ENCODE results near the gene KRT23.

GRCh38 chr17:40952661-40953060 is 15.2 kb upstream of the KRT23 start:
- TF ChIP-seq CTCF (conservative IDR thresholded peaks at IDR 0.05; ENCODE audit: low read depth, low read length) (no peak), POLR2A (IDR thresholded peaks at IDR 0.05; ENCODE audit: low read depth, low read length) (no peak), ELK1 (IDR thresholded peaks at IDR 0.05; ENCODE audit: borderline replicate concordance, low read depth, low read length) (no peak), MAFK (IDR thresholded peaks at IDR 0.05; ENCODE audit: low read depth, low read length) (no peak), USF2 (IDR thresholded peaks at IDR 0.05; ENCODE audit: low read depth, low read length) (no peak), MXI1 (IDR thresholded peaks at IDR 0.05; ENCODE audit: borderline replicate concordance, low read depth, low read length) (no peak), CHD1 (IDR thresholded peaks at IDR 0.05; ENCODE audit: low read depth, low read length) (no peak), RCOR1 (IDR thresholded peaks at IDR 0.05; ENCODE audit: insufficient replicate concordance, low read length) (peak; percentile 17), RFX5 (IDR thresholded peaks at IDR 0.05; ENCODE audit: low read depth, low read length) (no peak), SMC3 (IDR thresholded peaks at IDR 0.05; ENCODE audit: low read depth, low read length) (no peak), MAZ (IDR thresholded peaks at IDR 0.05; ENCODE audit: borderline replicate concordance, low read depth, low read length) (no peak), CEBPB (IDR thresholded peaks at IDR 0.05; ENCODE audit: low read depth, low read length) (peak; percentile 91), NFE2L2 (IDR thresholded peaks at IDR 0.05; ENCODE audit: low read depth, low read length) (no peak), BHLHE40 (IDR thresholded peaks at IDR 0.05; ENCODE audit: low read depth, low read length) (no peak)

Data from IMR-90 (cell line).